GM21576 (cell line): ENCODE measurements around the gene OLFM3.

Experiments
- ATAC-seq: cut with Tn5 transposase; IDR thresholded peaks from one replicate; pipeline ENCODE4 v1.9.1; 2021; ENCODE audit warnings: mild to moderate bottlenecking, moderate library complexity; ENCODE audit not compliant: unreplicated experiment

Gene OLFM3

GRCh38 chr1:101945884-101946283 lies 50.8 kb downstream of the OLFM3 start:
- ATAC-seq: no peak

GRCh38 chr1:101943237-101943636 lies 53.5 kb downstream of the OLFM3 start:
- no peak for ATAC-seq

GRCh38 chr1:101942516-101943193 lies 54.1 kb downstream of the OLFM3 start:
- no peak for ATAC-seq

- no peak for ATAC-seq
Observed at GRCh38 chr1:101938681-101939080, 58.0 kb downstream of the OLFM3 start.

- no peak for ATAC-seq
Observed at GRCh38 chr1:101929343-101929742, 67.4 kb downstream of the OLFM3 start.

- ATAC-seq: no peak
Observed at GRCh38 chr1:101928829-101929228, 67.9 kb downstream of the OLFM3 start.

GRCh38 chr1:101924700-101925099 lies 72.0 kb downstream of the OLFM3 start:
- no peak for ATAC-seq

GRCh38 chr1:101920577-101920976 lies 76.1 kb downstream of the OLFM3 start:
- no peak for ATAC-seq

GRCh38 chr1:101918277-101918676 lies 78.4 kb downstream of the OLFM3 start:
- no peak for ATAC-seq

GRCh38 chr1:101915597-101915996 lies 81.1 kb downstream of the OLFM3 start:
- no peak for ATAC-seq

GRCh38 chr1:101914473-101915242 lies 82.1 kb downstream of the OLFM3 start:
- no peak for ATAC-seq

- ATAC-seq: no peak
Observed at GRCh38 chr1:101911894-101912293, 84.8 kb downstream of the OLFM3 start.

- ATAC-seq: no peak
Observed at GRCh38 chr1:101908980-101909379, 87.7 kb downstream of the OLFM3 start.

GRCh38 chr1:101907264-101907663 lies 89.5 kb downstream of the OLFM3 start:
- ATAC-seq: no peak

GRCh38 chr1:101905283-101905835 lies 91.4 kb downstream of the OLFM3 start:
- no peak for ATAC-seq

- no peak for ATAC-seq
Observed at GRCh38 chr1:101902199-101902598, 94.5 kb downstream of the OLFM3 start.

GRCh38 chr1:101898137-101898536 lies 98.6 kb downstream of the OLFM3 start:
- ATAC-seq: no peak

- no peak for ATAC-seq
Observed at GRCh38 chr1:101884621-101885020, 112.1 kb downstream of the OLFM3 start.

- no peak for ATAC-seq
Observed at GRCh38 chr1:101875891-101876290, 120.8 kb downstream of the OLFM3 start.

GRCh38 chr1:101873672-101874071 lies 123.1 kb downstream of the OLFM3 start:
- no peak for ATAC-seq

- ATAC-seq: no peak
Observed at GRCh38 chr1:101859941-101860340, 136.8 kb downstream of the OLFM3 start.

GRCh38 chr1:101854271-101854670 lies 142.5 kb downstream of the OLFM3 start:
- ATAC-seq: no peak
